ENCODE data around the gene SPEG. TPM values are rescaled to one million over a fixed set of nuclear protein-coding genes. Genes with fewer than 3 reads are reported as not detected.

SPEG gene
- total RNA-seq, 1 donor from 2014 or later: 71.2 TPM

GRCh38 chr2:219501849-219502248 is 67.2 kb downstream of the SPEG start:
- FAIRE-seq: no peak
- H3K27me3 Mint-ChIP-seq (ENCODE audit: low read depth, unreplicated experiment): peaks cover 6% of the 10 kb centered on the region
- H3K27ac ChIP-seq (ENCODE audit: low read depth, low read length): no peak overlapping the region

GRCh38 chr2:219502618-219503017 is 68.0 kb downstream of the SPEG start:
- DNase-seq (ENCODE audit: low read depth): no peak
- Histone ChIP-seq H3K9me3 (ENCODE audit: insufficient read depth, low read depth, low read length) (no peaks in the 10 kb centered on the region), H3K9ac (ENCODE audit: low read length) (no peak overlapping the region), H3K36me3 (ENCODE audit: insufficient read depth, low read length) (peaks cover 7% of the 10 kb centered on the region), H3K27ac (ENCODE audit: low read depth, low read length) (no peak overlapping the region), H2AFZ (ENCODE audit: low read depth, low read length) (no peak overlapping the region), H3K79me2 (ENCODE audit: insufficient read depth, low read length) (peaks cover 18% of the 10 kb centered on the region), H3K27me3 (ENCODE audit: insufficient read depth, low read length) (no peaks in the 10 kb centered on the region), H4K20me1 (ENCODE audit: insufficient read depth, low read length) (peaks cover 5% of the 10 kb centered on the region), H3K4me1 (ENCODE audit: insufficient read depth, low read length) (peaks cover 30% of the 10 kb centered on the region), H3K4me3 (ENCODE audit: insufficient read depth, low read depth, low read length) (no peak overlapping the region), H3K4me2 (ENCODE audit: low read length) (no peak overlapping the region)
- peaks cover 21% of the 10 kb centered on the region for H3K36me3 Mint-ChIP-seq (ENCODE audit: low read depth, unreplicated experiment)
- no peak for FAIRE-seq
- no peak overlapping the region for H3K27ac Mint-ChIP-seq (ENCODE audit: unreplicated experiment)
- H3K4me1 Mint-ChIP-seq (ENCODE audit: low read depth, unreplicated experiment): peaks cover 23% of the 10 kb centered on the region
- peaks cover 2% of the 10 kb centered on the region for H3K27me3 Mint-ChIP-seq (ENCODE audit: low read depth, unreplicated experiment)
- TF ChIP-seq EZH2 (IDR thresholded peaks at IDR 0.05; ENCODE audit: insufficient read depth, low read length) (no peak), CTCF (IDR thresholded peaks at IDR 0.05; ENCODE audit: insufficient read depth, low read depth, low read length) (no peak)
- H3K4me3 Mint-ChIP-seq (ENCODE audit: unreplicated experiment): no peak overlapping the region
- peaks cover 2% of the 10 kb centered on the region for H3K9me3 Mint-ChIP-seq (ENCODE audit: unreplicated experiment)

More at GRCh38 chr2:219501849-219502248, 67.2 kb downstream of the SPEG start:
- H4K20me1 ChIP-seq (ENCODE audit: insufficient read depth, low read length): no peaks in the 10 kb centered on the region
- TF ChIP-seq CTCF (IDR thresholded peaks at IDR 0.05; ENCODE audit: insufficient read depth, low read depth, low read length) (no peak), EZH2 (IDR thresholded peaks at IDR 0.05; ENCODE audit: insufficient read depth, low read length) (no peak)
- Mint-ChIP-seq H3K4me3 (ENCODE audit: unreplicated experiment) (no peak overlapping the region), H3K4me1 (ENCODE audit: low read depth, unreplicated experiment) (peaks cover 23% of the 10 kb centered on the region), H3K9me3 (ENCODE audit: unreplicated experiment) (peaks cover 2% of the 10 kb centered on the region), H3K36me3 (ENCODE audit: low read depth, unreplicated experiment) (peaks cover 18% of the 10 kb centered on the region), H3K27ac (ENCODE audit: unreplicated experiment) (no peak overlapping the region)
- no peak overlapping the region for H3K4me2 ChIP-seq (ENCODE audit: low read length)
- DNase-seq (ENCODE audit: low read depth): no peak
- H2AFZ ChIP-seq (ENCODE audit: low read depth, low read length): no peak overlapping the region
- H3K79me2 ChIP-seq (ENCODE audit: insufficient read depth, low read length): peaks cover 18% of the 10 kb centered on the region
- H3K9ac ChIP-seq (ENCODE audit: low read length): no peak overlapping the region
- peaks cover 34% of the 10 kb centered on the region for H3K4me1 ChIP-seq (ENCODE audit: insufficient read depth, low read length)
- H3K27me3 ChIP-seq (ENCODE audit: insufficient read depth, low read length): peaks cover 5% of the 10 kb centered on the region
- H3K4me3 ChIP-seq (ENCODE audit: insufficient read depth, low read depth, low read length): no peak overlapping the region
- peaks cover 7% of the 10 kb centered on the region for H3K36me3 ChIP-seq (ENCODE audit: insufficient read depth, low read length)
- no peaks in the 10 kb centered on the region for H3K9me3 ChIP-seq (ENCODE audit: insufficient read depth, low read depth, low read length)

- peaks cover 19% of the 10 kb centered on the region for H3K4me1 Mint-ChIP-seq (ENCODE audit: low read depth, unreplicated experiment)
- H3K27me3 Mint-ChIP-seq (ENCODE audit: low read depth, unreplicated experiment): peaks cover 2% of the 10 kb centered on the region
- no peak overlapping the region for H3K27ac Mint-ChIP-seq (ENCODE audit: unreplicated experiment)
- H3K4me3 Mint-ChIP-seq (ENCODE audit: unreplicated experiment): no peak overlapping the region
- peaks cover 8% of the 10 kb centered on the region for H4K20me1 ChIP-seq (ENCODE audit: insufficient read depth, low read length)
- H2AFZ ChIP-seq (ENCODE audit: low read depth, low read length): no peak overlapping the region
- H3K79me2 ChIP-seq (ENCODE audit: insufficient read depth, low read length): no peaks in the 10 kb centered on the region
- no peak overlapping the region for H3K9ac ChIP-seq (ENCODE audit: low read length)
- peaks cover 7% of the 10 kb centered on the region for H3K36me3 ChIP-seq (ENCODE audit: insufficient read depth, low read length)
- no peak for FAIRE-seq
- no peak overlapping the region for H3K27ac ChIP-seq (ENCODE audit: low read depth, low read length)
- TF ChIP-seq EZH2 (IDR thresholded peaks at IDR 0.05; ENCODE audit: insufficient read depth, low read length): no peak
- TF ChIP-seq CTCF (IDR thresholded peaks at IDR 0.05; ENCODE audit: insufficient read depth, low read depth, low read length): no peak
- peaks cover 25% of the 10 kb centered on the region for H3K4me1 ChIP-seq (ENCODE audit: insufficient read depth, low read length)
- no peak overlapping the region for H3K4me2 ChIP-seq (ENCODE audit: low read length)
- no peaks in the 10 kb centered on the region for H3K9me3 ChIP-seq (ENCODE audit: insufficient read depth, low read depth, low read length)
- H3K9me3 Mint-ChIP-seq (ENCODE audit: unreplicated experiment): peaks cover 2% of the 10 kb centered on the region
- no peak overlapping the region for H3K4me3 ChIP-seq (ENCODE audit: insufficient read depth, low read depth, low read length)
- DNase-seq (ENCODE audit: low read depth): no peak
- peaks cover 2% of the 10 kb centered on the region for H3K27me3 ChIP-seq (ENCODE audit: insufficient read depth, low read length)
- peaks cover 19% of the 10 kb centered on the region for H3K36me3 Mint-ChIP-seq (ENCODE audit: low read depth, unreplicated experiment)
Measured at GRCh38 chr2:219505585-219505984, 70.9 kb downstream of the SPEG start.
